Measurements from ENCODE around the gene BRD2.

The BRD2 gene

DNA sequence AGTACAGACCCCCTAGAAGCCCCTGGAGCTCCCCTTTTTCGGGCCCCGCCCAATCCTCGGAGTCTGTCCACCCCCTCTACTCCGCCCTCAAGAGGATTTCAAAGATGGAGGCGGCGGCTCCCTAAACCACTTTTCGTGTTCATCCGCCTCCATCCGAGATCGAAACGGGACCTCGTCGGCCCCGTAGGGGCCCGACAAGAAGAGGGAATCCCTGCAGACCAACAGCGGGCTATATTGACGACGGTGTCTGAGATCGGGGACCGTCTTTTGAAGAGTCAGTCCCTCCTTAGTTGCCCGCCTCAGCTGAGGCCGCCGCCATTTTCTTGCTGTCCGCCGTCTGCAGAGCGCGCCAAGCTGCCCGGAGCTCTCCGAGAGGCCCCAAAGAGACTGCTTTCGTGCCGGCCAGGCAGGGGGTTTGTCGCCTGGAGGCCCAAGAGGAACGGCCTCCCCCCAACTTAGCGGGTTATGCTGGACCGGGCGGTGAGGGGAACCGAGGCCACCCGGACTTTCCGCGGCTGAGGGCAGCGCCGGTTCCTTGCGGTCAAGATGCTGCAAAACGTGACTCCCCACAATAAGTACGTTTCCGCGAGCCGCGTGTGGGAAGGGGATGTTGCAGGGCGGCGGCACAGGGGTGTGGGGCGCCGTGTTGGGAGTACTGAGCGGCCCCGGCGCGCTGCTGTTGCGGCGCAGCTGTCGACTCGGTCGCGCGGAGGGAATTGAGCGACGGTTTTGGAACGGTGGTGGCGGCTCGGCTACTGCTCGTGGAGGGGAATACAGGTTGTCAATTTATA, 4.2 kb downstream of the BRD2 start:
- DNase-seq, result no peak

DNA sequence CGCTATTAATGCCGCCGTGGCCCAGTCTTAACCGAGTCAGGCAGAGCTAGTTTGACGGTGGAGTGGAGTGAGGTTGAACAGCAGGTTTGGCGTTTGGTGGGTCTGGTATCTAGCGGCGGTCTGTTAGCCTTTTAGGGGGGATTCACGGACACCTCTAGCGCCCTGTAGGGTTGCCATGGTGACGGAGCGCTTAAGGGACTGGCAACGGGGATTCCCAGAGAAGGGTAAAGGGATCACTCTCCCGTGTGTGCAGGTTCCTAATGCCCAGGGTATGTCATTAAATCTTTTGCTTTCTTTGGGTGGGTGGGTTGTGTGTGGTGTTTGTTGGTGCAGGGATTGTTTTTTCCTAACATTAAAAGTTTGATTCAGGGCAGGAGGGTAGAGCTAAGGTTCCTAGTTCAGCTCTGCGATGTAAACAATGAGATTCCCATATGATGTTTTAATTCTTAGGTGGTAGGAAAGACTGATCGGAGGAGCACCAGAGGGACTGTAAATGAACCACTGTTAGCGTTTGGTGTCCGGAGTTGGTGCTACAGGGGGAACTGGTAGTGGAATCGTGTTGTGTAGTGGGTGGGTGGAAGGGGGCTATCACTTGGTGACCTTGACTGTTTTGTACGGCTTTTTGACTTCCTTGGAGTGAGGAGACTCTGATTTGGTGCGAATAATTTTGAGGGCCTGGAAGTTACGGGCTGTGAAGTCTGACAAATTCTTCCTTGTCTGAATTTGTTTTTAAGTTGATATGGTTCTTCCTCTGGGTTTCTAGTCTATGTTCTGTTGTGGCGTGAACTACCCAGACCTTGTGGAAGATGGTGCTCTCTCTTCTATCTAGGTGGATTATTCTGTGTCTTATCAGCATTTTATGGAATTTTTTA, 5.0 kb downstream of the BRD2 start:
- DNase-seq, result peak; percentile 46

GRCh38 chr6:32974016-32974333, 5.6 kb downstream of the BRD2 start:
- DNase-seq, result peak; percentile 52

GRCh38 chr6:32974541-32975308, 6.3 kb downstream of the BRD2 start:
- DNase-seq, result no peak

- DNase-seq, result no peak
Measured at GRCh38 chr6:32975886-32976285, 7.5 kb downstream of the BRD2 start.

DNA sequence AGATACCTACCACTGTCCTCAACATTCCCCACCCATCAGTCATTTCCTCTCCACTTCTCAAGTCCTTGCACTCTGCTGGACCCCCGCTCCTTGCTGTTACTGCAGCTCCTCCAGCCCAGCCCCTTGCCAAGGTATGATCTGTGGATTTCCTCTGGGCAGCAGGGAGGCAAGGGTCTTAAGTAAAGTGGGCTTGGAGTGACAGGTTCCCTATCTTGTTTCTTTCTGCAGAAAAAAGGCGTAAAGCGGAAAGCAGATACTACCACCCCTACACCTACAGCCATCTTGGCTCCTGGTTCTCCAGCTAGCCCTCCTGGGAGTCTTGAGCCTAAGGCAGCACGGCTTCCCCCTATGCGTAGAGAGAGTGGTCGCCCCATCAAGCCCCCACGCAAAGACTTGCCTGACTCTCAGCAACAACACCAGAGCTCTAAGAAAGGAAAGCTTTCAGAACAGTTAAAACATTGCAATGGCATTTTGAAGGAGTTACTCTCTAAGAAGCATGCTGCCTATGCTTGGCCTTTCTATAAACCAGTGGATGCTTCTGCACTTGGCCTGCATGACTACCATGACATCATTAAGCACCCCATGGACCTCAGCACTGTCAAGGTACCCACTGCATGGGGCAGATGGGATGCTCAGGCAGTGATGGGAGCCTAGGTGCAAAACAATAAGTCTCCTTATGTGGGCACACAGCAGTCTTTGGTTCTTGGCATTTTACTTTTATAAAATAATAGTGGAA, 8.1 kb downstream of the BRD2 start:
- DNase-seq, result no peak

DNA sequence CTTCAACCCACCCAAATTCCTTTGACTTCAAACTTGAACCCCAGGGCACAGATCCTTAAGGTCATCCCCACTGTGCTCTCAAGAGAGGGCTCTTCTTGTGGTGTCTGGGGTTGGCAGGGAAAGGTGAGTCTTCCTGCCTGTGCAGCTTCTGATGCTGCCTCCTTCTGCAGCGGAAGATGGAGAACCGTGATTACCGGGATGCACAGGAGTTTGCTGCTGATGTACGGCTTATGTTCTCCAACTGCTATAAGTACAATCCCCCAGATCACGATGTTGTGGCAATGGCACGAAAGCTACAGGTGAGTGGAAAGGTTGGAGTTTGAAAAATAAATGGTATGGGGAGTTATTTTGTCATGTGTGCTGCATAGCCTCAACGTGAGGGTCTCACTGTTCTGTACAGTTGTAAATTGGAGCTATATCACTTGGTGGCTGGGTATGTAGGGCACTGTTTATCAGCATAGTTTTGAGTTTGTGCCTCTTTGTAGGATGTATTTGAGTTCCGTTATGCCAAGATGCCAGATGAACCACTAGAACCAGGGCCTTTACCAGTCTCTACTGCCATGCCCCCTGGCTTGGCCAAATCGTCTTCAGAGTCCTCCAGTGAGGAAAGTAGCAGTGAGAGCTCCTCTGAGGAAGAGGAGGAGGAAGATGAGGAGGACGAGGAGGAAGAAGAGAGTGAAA, 9.0 kb downstream of the BRD2 start:
- no peak for DNase-seq

- no peak for DNase-seq
Measured at GRCh38 chr6:32977953-32978324, 9.5 kb downstream of the BRD2 start.

- no peak for DNase-seq
Measured at GRCh38 chr6:32979720-32980487, 11.5 kb downstream of the BRD2 start.

GRCh38 chr6:32980488-32981038, 12.2 kb downstream of the BRD2 start:
- DNase-seq, result no peak

DNA sequence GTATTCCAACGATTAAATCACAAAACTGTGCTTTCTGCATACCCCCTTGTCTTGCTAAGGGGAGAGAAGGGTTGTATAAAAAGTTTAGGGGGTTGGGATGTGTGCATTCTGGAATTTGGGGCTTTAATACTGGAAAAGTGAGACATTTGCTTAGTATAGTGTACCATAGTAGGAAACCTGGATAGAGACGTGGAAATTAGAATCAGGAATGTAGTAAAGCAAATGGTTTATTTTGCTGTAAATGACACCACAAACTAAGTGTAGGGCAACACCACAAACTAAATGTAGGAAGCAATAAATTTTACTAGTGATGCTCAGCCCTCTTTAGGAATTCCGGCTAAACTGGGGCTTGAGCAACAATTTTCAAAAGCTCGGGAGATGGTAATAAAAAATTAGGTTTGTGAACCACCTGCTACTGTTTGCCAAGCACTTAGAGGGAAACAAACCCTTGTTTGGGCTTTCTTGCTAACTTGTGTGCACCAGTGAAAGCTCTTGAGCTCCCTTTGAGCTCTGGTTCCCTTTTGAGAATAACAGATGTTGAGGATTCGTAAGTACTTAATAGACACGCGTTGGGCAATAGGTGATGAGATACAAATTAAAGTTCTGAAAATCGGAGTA, 13.8 kb downstream of the BRD2 start:
- no peak for DNase-seq

GRCh38 chr6:32982702-32983492, 14.5 kb downstream of the BRD2 start:
- DNase-seq, result no peak

- DNase-seq, result no peak
Measured at GRCh38 chr6:32983493-32983848, 15.1 kb downstream of the BRD2 start.

GRCh38 chr6:32983964-32984621, 15.7 kb downstream of the BRD2 start:
- DNase-seq, result no peak

DNA sequence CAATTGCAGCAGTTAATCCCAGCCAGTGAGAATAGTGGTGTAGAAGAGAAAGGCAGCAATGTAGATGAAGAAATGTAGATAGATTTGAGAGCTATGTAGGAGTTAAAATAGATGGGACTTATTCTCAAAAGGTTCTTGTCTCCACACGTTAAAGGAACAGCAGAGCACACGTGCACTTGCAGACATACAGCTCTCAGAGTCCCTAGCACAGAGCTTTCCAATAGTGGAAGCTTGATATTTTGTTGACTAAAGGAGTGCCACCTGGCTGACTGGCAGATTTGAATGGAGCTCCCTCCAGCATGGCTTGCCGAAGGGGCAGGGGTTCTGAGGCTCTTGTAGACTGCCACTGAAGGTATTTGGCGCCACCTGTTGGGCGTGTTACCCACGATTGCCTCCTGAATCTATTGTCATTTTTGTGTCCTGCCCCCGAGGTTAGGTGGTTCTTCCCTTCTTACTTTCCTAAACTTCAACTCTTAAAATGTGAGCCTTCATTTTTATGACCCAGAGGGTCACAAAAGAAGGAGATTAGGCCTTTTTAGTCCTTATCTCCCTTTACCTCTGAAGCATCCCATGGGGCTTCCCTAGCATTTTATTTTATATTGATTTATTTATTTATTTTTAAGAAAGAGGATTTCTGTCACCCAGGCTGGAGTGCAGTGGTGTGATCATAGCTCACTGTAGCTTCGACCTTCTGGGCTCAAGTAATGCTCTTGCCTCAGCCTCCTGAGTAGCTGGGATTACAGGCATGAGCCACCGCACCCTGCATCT, 16.4 kb downstream of the BRD2 start:
- peak; percentile 80 for DNase-seq

DNA sequence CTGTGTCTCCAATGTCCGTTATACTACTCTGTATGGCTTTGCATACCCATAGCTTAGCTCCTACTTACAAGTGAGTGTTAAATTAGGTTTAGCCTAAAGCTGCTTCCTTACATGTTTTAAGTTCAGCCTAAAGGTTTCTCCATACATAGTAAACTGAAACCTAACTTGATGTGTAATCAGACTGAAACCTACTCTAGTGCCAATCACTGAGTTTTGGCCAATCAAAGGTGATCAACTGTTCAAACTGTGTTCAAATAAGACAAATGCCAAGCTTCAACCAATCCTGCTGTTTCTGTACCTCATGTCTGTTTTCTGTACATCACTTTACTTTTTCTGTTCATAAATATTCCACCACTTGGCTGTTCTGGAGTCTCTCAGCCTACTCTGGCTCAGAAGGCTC, 21.0 kb downstream of the BRD2 start:
- no peak for DNase-seq

DNA sequence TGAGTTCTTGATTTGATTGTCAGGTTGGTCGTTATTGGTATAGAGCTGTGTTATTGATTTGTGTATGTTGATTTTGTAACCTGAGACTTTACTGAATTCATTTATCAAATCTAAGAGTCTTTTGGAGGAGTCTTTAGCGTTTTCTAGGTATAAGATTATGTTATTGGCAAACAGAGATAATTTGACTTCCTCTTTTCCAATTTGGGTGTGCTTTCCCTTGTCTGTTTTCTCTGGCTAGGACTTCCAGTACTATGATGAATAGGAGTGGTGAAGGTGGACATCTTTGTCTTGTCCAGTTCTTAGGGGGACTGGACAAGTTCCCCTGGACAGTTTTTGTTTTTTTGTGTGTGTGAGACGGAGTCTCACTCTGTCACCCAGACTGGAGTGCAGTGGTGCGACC, 23.6 kb downstream of the BRD2 start:
- DNase-seq, result no peak

DNA sequence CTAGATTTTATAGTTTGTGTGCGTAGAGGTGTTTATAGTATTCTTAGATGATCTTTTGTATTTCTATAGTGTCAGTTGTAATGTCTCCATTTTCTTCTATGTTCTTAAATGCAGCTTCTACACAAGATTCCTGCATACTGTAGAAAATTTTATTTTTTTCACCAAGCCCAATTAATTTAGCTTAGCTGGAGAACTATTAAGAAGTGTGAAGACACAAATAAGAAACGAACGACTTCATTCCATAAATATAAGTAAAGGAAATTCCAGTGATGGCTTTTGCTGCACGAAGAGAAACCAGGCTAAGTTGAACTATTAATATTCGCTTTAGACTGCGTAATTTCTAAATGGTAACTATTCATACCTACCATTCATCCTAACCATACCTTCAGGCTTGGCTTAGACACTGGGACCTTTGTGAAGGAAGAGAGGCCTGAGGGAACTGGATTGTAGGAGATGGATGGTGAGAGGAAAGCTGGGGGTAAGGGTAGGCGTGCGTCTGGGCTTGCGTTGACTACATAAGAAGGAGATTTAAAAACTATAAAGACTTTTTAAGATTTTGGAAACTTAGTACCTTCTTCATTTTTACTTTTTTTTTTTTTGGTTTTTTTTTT, 25.1 kb downstream of the BRD2 start:
- DNase-seq, result no peak

Data from fibroblast of skin of scalp (primary cell).